Forelimb muscle (tissue), 1 donor: ENCODE results near the gene TMEM45B. TPM values are rescaled to one million over a fixed set of nuclear protein-coding genes. Genes with fewer than 3 reads are reported as not detected.

Experiments used
- polyA plus RNA-seq: library from polyadenylated mRNA; unstranded; fragments of 120-200 nt; gene quantifications from one replicate; pipeline ENCODE4 v1.2.1, GENCODE V29; 2013; ENCODE audit not compliant: insufficient read length

TMEM45B gene
- polyA plus RNA-seq, 1 donor, result 0.48 TPM

Other genes with a start within 250 kb of the TMEM45B start
- 20.3 TPM for gene NFRKB, start 79.7 kb downstream of the TMEM45B start, polyA plus RNA-seq
- 6.0 TPM for gene PRDM10, start 187.0 kb downstream of the TMEM45B start, polyA plus RNA-seq